C4-2B (cell line): ENCODE results near the gene RPL37A.

Experiments
- H3K27ac ChIP-seq: fragments of 450-650 bp; 2 replicates; pipeline ENCODE4 v1.5.1; 2017
- CTCF ChIP-seq: fragments of 450-650 bp; conservative IDR thresholded peaks from 2 replicates; pipeline ENCODE4 v1.5.1; 2017; ENCODE audit warnings: mild to moderate bottlenecking
- ZFX ChIP-seq: fragments of 450-650 bp; IDR thresholded peaks from 2 replicates; pipeline ENCODE4 v1.6.1; 2017

RPL37A gene

GRCh38 chr2:216540920-216541319 is 42.3 kb downstream of the RPL37A start:
- TF ChIP-seq CTCF (no peak), ZFX (no peak)
- H3K27ac ChIP-seq, result peak overlapping the region; percentile 19; the same call in 1 of the 2 replicates

GRCh38 chr2:216541505-216541904 is 42.9 kb downstream of the RPL37A start:
- no peak for TF ChIP-seq CTCF
- TF ChIP-seq ZFX, result no peak
- H3K27ac ChIP-seq, result no peak overlapping the region

GRCh38 chr2:216545359-216545758 is 46.7 kb downstream of the RPL37A start:
- no peak overlapping the region for H3K27ac ChIP-seq
- TF ChIP-seq ZFX, result no peak
- TF ChIP-seq CTCF, result no peak

- TF ChIP-seq CTCF, result no peak
- no peak for TF ChIP-seq ZFX
- H3K27ac ChIP-seq, result no peak overlapping the region
Observed at GRCh38 chr2:216546241-216546640, 47.6 kb downstream of the RPL37A start.

GRCh38 chr2:216546641-216547403 is 48.2 kb downstream of the RPL37A start:
- no peak overlapping the region for H3K27ac ChIP-seq
- TF ChIP-seq CTCF (no peak), ZFX (no peak)

GRCh38 chr2:216548901-216549331 is 50.3 kb downstream of the RPL37A start:
- peak overlapping the region; percentile 71 for H3K27ac ChIP-seq
- TF ChIP-seq CTCF (no peak), ZFX (no peak)

- TF ChIP-seq CTCF, result no peak
- no peak for TF ChIP-seq ZFX
- H3K27ac ChIP-seq, result peak overlapping the region; percentile 71
Observed at GRCh38 chr2:216549926-216550690, 51.5 kb downstream of the RPL37A start.
